Hepatocyte (in vitro differentiated cells): Measurements from ENCODE around the gene SLC25A34. TPM values are rescaled to one million over a fixed set of nuclear protein-coding genes. Genes with fewer than 3 reads are reported as not detected.

ENCODE experiments used
- DNase-seq: peaks from one replicate; pipeline ENCODE4 v3.0.0-alpha.2; 2016; ENCODE audit warnings: low spot score
- H2AFZ ChIP-seq: fragments of 200-600 bp; sonication (generic); 2 replicates; pipeline ENCODE4 v1.6.0; 2016; ENCODE audit warnings: antibody characterized with exemption, mild to moderate bottlenecking
- H3K27ac ChIP-seq: fragments of 200-600 bp; sonication (generic); 2 replicates; pipeline ENCODE4 v1.5.1; 2016; ENCODE audit warnings: mild to moderate bottlenecking
- H3K27me3 ChIP-seq: fragments of 200-600 bp; sonication (generic); 2 replicates; pipeline ENCODE4 v1.6.1; 2016
- H3K36me3 ChIP-seq: fragments of 200-600 bp; sonication (generic); replicated peaks from 2 replicates; pipeline ENCODE4 v1.5.1; 2016; ENCODE audit warnings: low read depth; ENCODE audit not compliant: insufficient read depth
- H3K4me1 ChIP-seq: fragments of 200-600 bp; sonication (generic); 2 replicates; pipeline ENCODE4 v1.5.1; 2016; ENCODE audit warnings: mild to moderate bottlenecking, moderate library complexity; ENCODE audit not compliant: insufficient read depth
- H3K4me2 ChIP-seq: fragments of 200-600 bp; sonication (generic); 2 replicates; pipeline ENCODE4 v1.6.0; 2016
- H3K4me3 ChIP-seq: fragments of 200-600 bp; sonication (generic); 2 replicates; pipeline ENCODE4 v1.5.1; 2016; ENCODE audit warnings: mild to moderate bottlenecking
- H3K79me2 ChIP-seq: fragments of 200-600 bp; sonication (generic); 2 replicates; pipeline ENCODE4 v1.6.0; 2017; ENCODE audit warnings: mild to moderate bottlenecking
- H3K9me2 ChIP-seq: fragments of 200-600 bp; sonication (generic); replicated peaks from 2 replicates; pipeline ENCODE4 v1.6.0; 2017; ENCODE audit warnings: mild to moderate bottlenecking; ENCODE audit not compliant: insufficient read depth
- H3K9me3 ChIP-seq: fragments of 200-600 bp; sonication (generic); 2 replicates; pipeline ENCODE4 v1.5.1; 2016; ENCODE audit warnings: low read depth, mild to moderate bottlenecking
- H4K20me1 ChIP-seq: fragments of 200-600 bp; sonication (generic); 2 replicates; pipeline ENCODE4 v1.6.0; 2016; ENCODE audit warnings: mild to moderate bottlenecking; ENCODE audit not compliant: insufficient read depth, poor library complexity, severe bottlenecking
- CTCF ChIP-seq: fragments of 200-600 bp; sonication (generic); IDR thresholded peaks from 2 replicates; pipeline ENCODE4 v1.5.1; 2016; ENCODE audit warnings: antibody characterized with exemption, mild to moderate bottlenecking; ENCODE audit not compliant: poor library complexity
- EZH2 ChIP-seq: fragments of 200-600 bp; sonication (generic); IDR thresholded peaks from 2 replicates; pipeline ENCODE4 v1.6.1; 2016; ENCODE audit warnings: antibody characterized with exemption, mild to moderate bottlenecking, borderline replicate concordance
- EZH2phosphoT487 ChIP-seq: fragments of 200-600 bp; sonication (generic); IDR thresholded peaks from one replicate; pipeline ENCODE4 v1.6.1; 2018; ENCODE audit warnings: antibody characterized with exemption, mild to moderate bottlenecking, low read depth, moderate library complexity; ENCODE audit not compliant: unreplicated experiment, severe bottlenecking
- WGBS: methylation state at CpG from one replicate; pipeline ENCODE4 v1.1.6; 2016; ENCODE audit warnings: low lambda C conversion rate; ENCODE audit errors: missing lambda C conversion rate; 5-methylcytosine and 5-hydroxymethylcytosine counted together
- polyA plus RNA-seq: library from polyadenylated mRNA; unstranded; fragments of >200 nt; fragmentation: Nextera tagmentation; extraction: Ambion mirVana; gene quantifications from 2 replicates; pipeline ENCODE4 v1.2.1, GENCODE V29; 2016
- total RNA-seq: library from RNA; depleted of rRNA; stranded (reverse); fragments of >200 nt; gene quantifications from 2 replicates; pipeline ENCODE4 v1.2.3, GENCODE V29; 2014

SLC25A34 gene
- total and polyA plus RNA-seq, 2 experiments from 2014 or later, result 0.71 to 0.87 TPM

- Histone ChIP-seq H4K20me1 (no peaks in the 10 kb centered on the region), H3K9me3 (no peaks in the 10 kb centered on the region)
These were observed 50.5 kb downstream of the SLC25A34 start for GRCh38 chr1:15786581-15786980.

GRCh38 chr1:15788624-15789301, 52.7 kb downstream of the SLC25A34 start:
- Histone ChIP-seq H3K27me3 (no peaks in the 10 kb centered on the region), H3K27ac (peak overlapping the region; percentile 88), H2AFZ (no peak overlapping the region), H3K4me3 (no peak overlapping the region), H3K9me3 (no peaks in the 10 kb centered on the region), H3K36me3 (no peaks in the 10 kb centered on the region), H4K20me1 (no peaks in the 10 kb centered on the region), H3K4me2 (no peak overlapping the region), H3K4me1 (peaks cover 11% of the 10 kb centered on the region), H3K79me2 (no peaks in the 10 kb centered on the region), H3K9me2 (no peaks in the 10 kb centered on the region)
- WGBS, result 83% methylated on average over 13 of the region's 13 CpGs
- no peak for TF ChIP-seq EZH2
- TF ChIP-seq CTCF, result no peak
- TF ChIP-seq EZH2phosphoT487, result no peak
- DNase-seq, result no peak

More at GRCh38 chr1:15786581-15786980, 50.5 kb downstream of the SLC25A34 start:
- 87% methylated on average over 10 of the region's 10 CpGs for WGBS
- no peak overlapping the region for H3K4me2 ChIP-seq
- no peaks in the 10 kb centered on the region for H3K79me2 ChIP-seq
- no peaks in the 10 kb centered on the region for H3K4me1 ChIP-seq
- H3K4me3 ChIP-seq, result no peak overlapping the region
- H2AFZ ChIP-seq, result no peak overlapping the region
- DNase-seq, result no peak
- H3K27ac ChIP-seq, result peak overlapping the region; percentile 88
- H3K36me3 ChIP-seq, result no peaks in the 10 kb centered on the region
- H3K9me2 ChIP-seq, result no peaks in the 10 kb centered on the region
- no peak for TF ChIP-seq CTCF
- TF ChIP-seq EZH2, result no peak
- TF ChIP-seq EZH2phosphoT487, result no peak
- H3K27me3 ChIP-seq, result no peaks in the 10 kb centered on the region

Other genes with a start within 250 kb of the SLC25A34 start
- gene CASP9, start 212.0 kb upstream of the SLC25A34 start, total RNA-seq, result 17.1 and 21.2 TPM in 2 replicates
- 13.5 and 14.2 TPM in 2 replicates for gene CASP9, start 212.0 kb upstream of the SLC25A34 start, polyA plus RNA-seq
- 21.1 and 29.7 TPM in 2 replicates for gene DNAJC16, start 209.4 kb upstream of the SLC25A34 start, total RNA-seq
- gene DNAJC16, start 209.4 kb upstream of the SLC25A34 start, polyA plus RNA-seq, result 9.5 and 9.6 TPM in 2 replicates
- gene AGMAT, start 151.2 kb upstream of the SLC25A34 start, total RNA-seq, result 42.9 and 49.9 TPM in 2 replicates
- gene AGMAT, start 151.2 kb upstream of the SLC25A34 start, polyA plus RNA-seq, result 19.1 and 28.7 TPM in 2 replicates
- 27.4 and 40.1 TPM in 2 replicates for gene DDI2, start 118.8 kb upstream of the SLC25A34 start, total RNA-seq
- 5.6 and 7.5 TPM in 2 replicates for gene DDI2, start 118.8 kb upstream of the SLC25A34 start, polyA plus RNA-seq
- gene PLEKHM2, start 51.9 kb upstream of the SLC25A34 start, total RNA-seq, result 38.9 and 43.1 TPM in 2 replicates
- gene PLEKHM2, start 51.9 kb upstream of the SLC25A34 start, polyA plus RNA-seq, result 30.6 and 31.8 TPM in 2 replicates
- 10.7 and 11.9 TPM in 2 replicates for gene TMEM82, start 6.2 kb downstream of the SLC25A34 start, total RNA-seq
- 14.7 and 16.4 TPM in 2 replicates for gene TMEM82, start 6.2 kb downstream of the SLC25A34 start, polyA plus RNA-seq
- 109 and 117 TPM in 2 replicates for gene FBLIM1, start 22.5 kb downstream of the SLC25A34 start, total RNA-seq
- 102 and 120 TPM in 2 replicates for gene FBLIM1, start 22.5 kb downstream of the SLC25A34 start, polyA plus RNA-seq
- gene UQCRHL, start 71.4 kb downstream of the SLC25A34 start, total RNA-seq, result 2.0 and 2.6 TPM in 2 replicates
- gene UQCRHL, start 71.4 kb downstream of the SLC25A34 start, polyA plus RNA-seq, result 1.0 and 1.8 TPM in 2 replicates
- 23.7 and 25.9 TPM in 2 replicates for gene SPEN, start 111.4 kb downstream of the SLC25A34 start, total RNA-seq
- 22.7 and 24.3 TPM in 2 replicates for gene SPEN, start 111.4 kb downstream of the SLC25A34 start, polyA plus RNA-seq
- 15.3 and 16.8 TPM in 2 replicates for gene ZBTB17, start 239.8 kb downstream of the SLC25A34 start, total RNA-seq
- gene ZBTB17, start 239.8 kb downstream of the SLC25A34 start, polyA plus RNA-seq, result 32.3 and 51.1 TPM in 2 replicates